ENCODE measurements around the gene AMY1A. TPM values are rescaled to one million over a fixed set of nuclear protein-coding genes. Genes with fewer than 3 reads are reported as not detected.
"Not testable (repeated sequence)": the region's sequence is repeated elsewhere in the genome, so short reads cannot be mapped to it uniquely, and the experiment has no call there.

AMY1A gene
- total RNA-seq, 4 donors from 2014 or later, result not detected

- in situ Hi-C loops (cut with MboI; ENCODE audit: low sequenced_read_pairs in 4 of 4); DNase-seq; H3K4me3 ChIP-seq; H3K4me1 ChIP-seq; ATAC-seq; H3K27ac ChIP-seq; H3K9me3 ChIP-seq; intact Hi-C loops (cut with DNase I; ENCODE audit: low total_unique reads); H3K36me3 ChIP-seq; H3K27me3 ChIP-seq: not testable (repeated sequence)
These were observed 41.9 kb downstream of the AMY1A start for GRCh38 chr1:103697430-103697829.

- intact Hi-C loops (cut with DNase I; ENCODE audit: low total_unique reads); H3K36me3 ChIP-seq; H3K4me1 ChIP-seq; H3K27ac ChIP-seq; in situ Hi-C loops (cut with MboI; ENCODE audit: low sequenced_read_pairs in 4 of 4); H3K27me3 ChIP-seq; H3K9me3 ChIP-seq; DNase-seq; ATAC-seq; H3K4me3 ChIP-seq: not testable (repeated sequence)
These were observed 45.1 kb downstream of the AMY1A start for GRCh38 chr1:103700669-103701068.

GRCh38 chr1:103701256-103701655, 45.7 kb downstream of the AMY1A start:
- H3K4me3 ChIP-seq; intact Hi-C loops (cut with DNase I; ENCODE audit: low total_unique reads); ATAC-seq; H3K27ac ChIP-seq; H3K4me1 ChIP-seq; DNase-seq; H3K9me3 ChIP-seq; in situ Hi-C loops (cut with MboI; ENCODE audit: low sequenced_read_pairs in 4 of 4); H3K36me3 ChIP-seq; H3K27me3 ChIP-seq: not testable (repeated sequence)

DNA sequence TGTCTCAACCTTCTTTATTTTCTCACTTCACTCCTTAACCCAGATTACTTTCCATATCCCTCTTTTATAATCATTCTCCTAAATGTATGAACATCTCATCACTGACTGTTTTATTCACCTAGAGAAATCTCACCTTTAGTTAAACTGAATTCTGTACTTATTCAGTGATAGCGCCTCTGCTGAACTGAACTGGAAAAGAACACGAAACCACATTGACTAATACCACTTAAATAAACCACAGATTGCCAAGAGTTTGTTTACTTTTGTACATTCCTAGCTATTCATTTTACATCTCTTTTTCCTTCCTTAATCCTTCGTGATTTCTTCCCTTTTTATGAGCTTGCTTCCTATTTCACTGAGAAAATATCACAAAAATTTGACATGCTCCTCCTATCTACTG, 52.1 kb downstream of the AMY1A start:
- H3K9me3 ChIP-seq; ATAC-seq; H3K4me1 ChIP-seq; DNase-seq; H3K27me3 ChIP-seq; H3K36me3 ChIP-seq; H3K27ac ChIP-seq; H3K4me3 ChIP-seq; intact Hi-C loops (cut with DNase I; ENCODE audit: low total_unique reads); in situ Hi-C loops (cut with MboI; ENCODE audit: low sequenced_read_pairs in 4 of 4): not testable (repeated sequence)

- in situ Hi-C loops (cut with MboI; ENCODE audit: low sequenced_read_pairs in 4 of 4); ATAC-seq; H3K27ac ChIP-seq; H3K4me3 ChIP-seq; DNase-seq; H3K4me1 ChIP-seq; H3K27me3 ChIP-seq; intact Hi-C loops (cut with DNase I; ENCODE audit: low total_unique reads); H3K36me3 ChIP-seq; H3K9me3 ChIP-seq: not testable (repeated sequence)
These were observed 54.8 kb downstream of the AMY1A start for GRCh38 chr1:103710381-103710780.

Other genes with a start within 250 kb of the AMY1A start
- 10 to 100 TPM in 2 of 4 donors, 1 to 10 TPM in 2; 6.5 to 55.2 (median 29.8) TPM for gene RNPC3, start 130.1 kb upstream of the AMY1A start, total RNA-seq
- 10 to 100 TPM in 3 of 4 donors, 1 to 10 TPM in 1; 9.7 to 70.8 (median 25.4) TPM for gene AMY2B, start 84.2 kb upstream of the AMY1A start, total RNA-seq
- gene AMY2A, start 38.3 kb upstream of the AMY1A start, total RNA-seq, result not detected
- not detected for gene AMY1B, start 40.5 kb downstream of the AMY1A start, total RNA-seq
- not detected for gene AMY1C, start 94.1 kb downstream of the AMY1A start, total RNA-seq

All from gastrocnemius medialis (tissue), 4 donors.